Right lobe of liver (tissue), 6 donors: Measurements from ENCODE around the gene PCDH18. TPM values are rescaled to one million over a fixed set of nuclear protein-coding genes. Genes with fewer than 3 reads are reported as not detected.

Experiments
- ATAC-seq, 4 donors: fragments of 200-7000 bp; cut with Tn5 transposase; one replicate each; pipeline ENCODE4 v1.9.1; 2020; ENCODE audit warnings: mild to moderate bottlenecking in 4 of 4, moderate library complexity in 4 of 4
- DNase-seq, 3 donors: peaks; one replicate each; pipeline ENCODE4 v3.0.0-alpha.2; 2020
- H3K27ac ChIP-seq, 3 donors: fragments of 200-600 bp; one replicate each; pipeline ENCODE4 v1.8.0; 2022
- H3K27me3 ChIP-seq, 2 donors: fragments of 200-600 bp; one replicate each; pipeline ENCODE4 v1.8.0; 2022
- H3K36me3 ChIP-seq, 4 donors: fragments of 200-600 bp; sonication (generic) in 1 of 4; one replicate each; pipeline versions ENCODE4 v1.5.1 to v1.8.0; 2017 to 2022; ENCODE audit warnings: control low read depth in 1 of 4
- H3K4me1 ChIP-seq, 4 donors: fragments of 200-600 bp; sonication (generic) in 1 of 4; one replicate each; pipeline versions ENCODE4 v1.5.1 to v1.8.0; 2017 to 2022; ENCODE audit warnings: control low read depth in 1 of 4
- H3K4me3 ChIP-seq, 3 donors: fragments of 200-600 bp; one replicate each; pipeline ENCODE4 v1.8.0; 2022
- H3K9me3 ChIP-seq, 4 donors: fragments of 200-600 bp; sonication (generic) in 1 of 4; one replicate each; pipeline versions ENCODE4 v1.5.1 to v1.8.0; 2017 to 2022; ENCODE audit warnings: control low read depth in 1 of 4
- CTCF ChIP-seq, 4 donors: fragments of 200-600 bp in 3 of 4; fragments of 450-650 bp in 1 of 4; IDR thresholded peaks; one replicate each; pipeline versions ENCODE4 v1.5.1 to v1.8.0; 2016 to 2022; ENCODE audit warnings: antibody characterized with exemption in 4 of 4, mild to moderate bottlenecking in 2 of 4
- POLR2A ChIP-seq: fragments of 450-650 bp; IDR thresholded peaks from one replicate; pipeline ENCODE4 v1.6.1; 2017; ENCODE audit warnings: antibody characterized with exemption, mild to moderate bottlenecking
- WGBS: methylation state at CpG from one replicate; pipeline ENCODE4 v1.1.6; 2018; ENCODE audit warnings: low coverage, low lambda C conversion rate; ENCODE audit not compliant: insufficient coverage; ENCODE audit errors: missing lambda C conversion rate; 5-methylcytosine and 5-hydroxymethylcytosine counted together
- intact Hi-C, 2 donors: fragments of 100-400 bp; cut with DNase I; formaldehyde crosslinking; loops; one replicate each; pipeline versions ENCODE4 v1.11.2 to v1.14.1; 2022
- total RNA-seq, 6 experiments: library from RNA; depleted of rRNA in 2 of 6; stranded (reverse); fragments of >200 nt in 2 of 6; fragmentation: NEBNext Ultra II Directional in 3 of 6; extraction: Animal tissue kit (Norgen Biotek cat#: 25700) in 3 of 6; gene quantifications; one replicate each; pipeline versions ENCODE4 v1.1.0 to v1.2.4, GENCODE V29; 2016 to 2023
- donor health status: DM: no; HTN: yes; CAD: no.
- donor health status: DM: no; HTN: no; CAD: no.
- donor health status: DM: no; HTN: no; CAD: no.
- donor health status: DM: no; HTN: yes; CAD: no.
- donor health status: DM: no; HTN: yes; CAD: no.

The PCDH18 gene
- total RNA-seq, 6 experiments from 2014 or later: 1.3 to 2.6 (median 1.7) TPM

GRCh38 chr4:137559801-137560200 is 27.5 kb upstream of the PCDH18 start:
- TF ChIP-seq POLR2A: no peak
- no peak for TF ChIP-seq CTCF (IDR thresholded peaks at IDR 0.05)
- no peak overlapping the region for H3K4me3 ChIP-seq
- no peak overlapping the region for H3K27ac ChIP-seq
- no peaks in the 10 kb centered on the region for H3K9me3 ChIP-seq
- H3K27me3 ChIP-seq: no peaks in the 10 kb centered on the region
- ATAC-seq: no peak
- WGBS: 50% methylated on average over 1 of the region's 1 CpG
- no peaks in the 10 kb centered on the region for H3K4me1 ChIP-seq
- no peaks in the 10 kb centered on the region for H3K36me3 ChIP-seq
- DNase-seq: no peak
- intact Hi-C loops: no loop called here

- no peak overlapping the region for H3K4me3 ChIP-seq
- WGBS: 15% methylated on average over 2 of the region's 2 CpGs
- no peak overlapping the region for H3K27ac ChIP-seq
- ATAC-seq (no peak), DNase-seq (no peak)
- no peaks in the 10 kb centered on the region for H3K4me1 ChIP-seq
- no peaks in the 10 kb centered on the region for H3K9me3 ChIP-seq
- TF ChIP-seq CTCF (IDR thresholded peaks at IDR 0.05) (no peak), POLR2A (no peak)
- no peaks in the 10 kb centered on the region for H3K36me3 ChIP-seq
- intact Hi-C loops: no loop called here
- no peaks in the 10 kb centered on the region for H3K27me3 ChIP-seq
Observed at GRCh38 chr4:137558951-137559350, 26.7 kb upstream of the PCDH18 start.

GRCh38 chr4:137545461-137545861 is 13.2 kb upstream of the PCDH18 start:
- intact Hi-C loops: no loop called here
- H3K36me3 ChIP-seq: no peaks in the 10 kb centered on the region
- ATAC-seq (no peak), DNase-seq (no peak)
- no peak overlapping the region for H3K4me3 ChIP-seq
- no peaks in the 10 kb centered on the region for H3K27me3 ChIP-seq
- no peaks in the 10 kb centered on the region for H3K4me1 ChIP-seq
- H3K9me3 ChIP-seq: no peaks in the 10 kb centered on the region
- no peak for TF ChIP-seq POLR2A
- TF ChIP-seq CTCF (IDR thresholded peaks at IDR 0.05): no peak
- 32% methylated on average over 4 of the region's 4 CpGs for WGBS
- no peak overlapping the region for H3K27ac ChIP-seq

- Histone ChIP-seq H3K27me3 (no peaks in the 10 kb centered on the region), H3K4me1 (no peaks in the 10 kb centered on the region), H3K27ac (no peak overlapping the region), H3K9me3 (no peaks in the 10 kb centered on the region), H3K4me3 (no peak overlapping the region), H3K36me3 (no peaks in the 10 kb centered on the region)
- no peak for ATAC-seq
- TF ChIP-seq POLR2A: no peak
- no peak for TF ChIP-seq CTCF (IDR thresholded peaks at IDR 0.05)
- 28% methylated on average over 3 of the region's 3 CpGs for WGBS
- intact Hi-C loops: no loop called here
- no peak for DNase-seq
Observed at GRCh38 chr4:137543648-137544047, 11.4 kb upstream of the PCDH18 start.

- Histone ChIP-seq H3K36me3 (no peaks in the 10 kb centered on the region), H3K4me3 (no peak overlapping the region), H3K9me3 (no peaks in the 10 kb centered on the region), H3K4me1 (no peaks in the 10 kb centered on the region), H3K27ac (no peak overlapping the region), H3K27me3 (no peaks in the 10 kb centered on the region)
- TF ChIP-seq CTCF (IDR thresholded peaks at IDR 0.05): no peak
- TF ChIP-seq POLR2A: no peak
- ATAC-seq (no peak), DNase-seq (no peak)
- 44% methylated on average over 2 of the region's 2 CpGs for WGBS
- intact Hi-C loops: no loop called here
Observed at GRCh38 chr4:137543198-137543597, 10.9 kb upstream of the PCDH18 start.
